ENCODE measurements around the gene PKP2.

PKP2 gene

GRCh38 chr12:32755654-32756475, 140.7 kb downstream of the PKP2 start, which contains the start of gene YARS2:
Gene YARS2, minus strand, starts transcription at chr12:32755897. Its CDS starts 23 bp downstream, at chr12:32755874.
- peak; percentile 96 for DNase-seq (ENCODE audit: low read depth, low spot score)

- DNase-seq (ENCODE audit: low read depth, low spot score) = peak; percentile 96
These were observed 141.4 kb downstream of the PKP2 start for GRCh38 chr12:32755051-32755653.

GRCh38 chr12:32754111-32754510, 142.5 kb downstream of the PKP2 start:
- peak; percentile 23 for DNase-seq (ENCODE audit: low read depth, low spot score)

- DNase-seq (ENCODE audit: low read depth, low spot score) = no peak
These were observed 143.0 kb downstream of the PKP2 start for GRCh38 chr12:32753605-32754004.

- DNase-seq (ENCODE audit: low read depth, low spot score) = no peak
These were observed 153.3 kb downstream of the PKP2 start for GRCh38 chr12:32743264-32743663.

GRCh38 chr12:32742133-32742532, 154.4 kb downstream of the PKP2 start:
- no peak for DNase-seq (ENCODE audit: low read depth, low spot score)

All from ELF-1 (cell line).